AG04450 (cell line): Measurements from ENCODE around the gene MLIP. TPM values are rescaled to one million over a fixed set of nuclear protein-coding genes. Genes with fewer than 3 reads are reported as not detected.
A peak's percentile ranks its signal among the peaks of the same experiment; 100 is the strongest.

Experiments
- CTCF ChIA-PET: fragments of 300-600, 350-600 bp; formaldehyde crosslinking; extraction: SDS; loops from one replicate; lab custom pipeline; 2022; ENCODE audit warnings: antibody characterized with exemption, inconsistent platforms; lab: Charles Lee
- POLR2A ChIA-PET: fragments of 350-600 bp; formaldehyde crosslinking; extraction: SDS; loops from one replicate; lab custom pipeline; 2021; ENCODE audit warnings: antibody characterized with exemption, inconsistent platforms; lab: Yijun Ruan, JAX
- DNase-seq: peaks from one replicate; pipeline ENCODE4 v3.0.0-alpha.2; 2011; ENCODE audit warnings: low read depth, low spot score
- H3K27ac ChIP-seq: one replicate; pipeline ENCODE4 v1.5.1; 2012; ENCODE audit warnings: low read depth, low read length, control low read depth
- H3K27me3 ChIP-seq: one replicate; pipeline ENCODE4 v1.6.0; 2012; ENCODE audit warnings: low read length; ENCODE audit not compliant: control insufficient read depth, insufficient read depth
- H3K4me3 ChIP-seq: 2 replicates; pipeline ENCODE4 v1.5.1; 2011; ENCODE audit warnings: mild to moderate bottlenecking, low read depth, low read length, control low read depth
- H3K9me3 ChIP-seq: 2 replicates; pipeline ENCODE4 v1.5.1; 2012; ENCODE audit warnings: low read length; ENCODE audit not compliant: control insufficient read depth, insufficient read depth
- polyA plus RNA-seq: library from polyadenylated mRNA; depleted of rRNA; stranded (reverse); fragments of >200 nt; gene quantifications from 2 replicates; pipeline ENCODE4 v1.2.3, GENCODE V29; 2011
- TF ChIP-seq, protein P1 (sequence below): IDR thresholded peaks from 2 replicates; pipeline ENCODE4 v1.5.1; 2011; ENCODE audit warnings: low read depth, low read length, control low read depth, inconsistent platforms

Gene MLIP
- polyA plus RNA-seq, 1 experiment = not detected

- no peaks in the 10 kb centered on the region for H3K27me3 ChIP-seq
- no peak overlapping the region for H3K4me3 ChIP-seq
- no peak for DNase-seq
- no peak overlapping the region for H3K27ac ChIP-seq
- ChIA-PET POLR2A (no interaction called here), CTCF (no interaction called here)
- TF ChIP-seq, protein P1, sequence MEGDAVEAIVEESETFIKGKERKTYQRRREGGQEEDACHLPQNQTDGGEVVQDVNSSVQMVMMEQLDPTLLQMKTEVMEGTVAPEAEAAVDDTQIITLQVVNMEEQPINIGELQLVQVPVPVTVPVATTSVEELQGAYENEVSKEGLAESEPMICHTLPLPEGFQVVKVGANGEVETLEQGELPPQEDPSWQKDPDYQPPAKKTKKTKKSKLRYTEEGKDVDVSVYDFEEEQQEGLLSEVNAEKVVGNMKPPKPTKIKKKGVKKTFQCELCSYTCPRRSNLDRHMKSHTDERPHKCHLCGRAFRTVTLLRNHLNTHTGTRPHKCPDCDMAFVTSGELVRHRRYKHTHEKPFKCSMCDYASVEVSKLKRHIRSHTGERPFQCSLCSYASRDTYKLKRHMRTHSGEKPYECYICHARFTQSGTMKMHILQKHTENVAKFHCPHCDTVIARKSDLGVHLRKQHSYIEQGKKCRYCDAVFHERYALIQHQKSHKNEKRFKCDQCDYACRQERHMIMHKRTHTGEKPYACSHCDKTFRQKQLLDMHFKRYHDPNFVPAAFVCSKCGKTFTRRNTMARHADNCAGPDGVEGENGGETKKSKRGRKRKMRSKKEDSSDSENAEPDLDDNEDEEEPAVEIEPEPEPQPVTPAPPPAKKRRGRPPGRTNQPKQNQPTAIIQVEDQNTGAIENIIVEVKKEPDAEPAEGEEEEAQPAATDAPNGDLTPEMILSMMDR = no peak
- H3K9me3 ChIP-seq = no peaks in the 10 kb centered on the region
Measured at GRCh38 chr6:54185885-54186284, 74.6 kb downstream of the MLIP start.

- no peak overlapping the region for H3K4me3 ChIP-seq
- no peak overlapping the region for H3K27ac ChIP-seq
- TF ChIP-seq, protein P1 = no peak
- no peaks in the 10 kb centered on the region for H3K9me3 ChIP-seq
- ChIA-PET POLR2A (no interaction called here), CTCF (no interaction called here)
- no peaks in the 10 kb centered on the region for H3K27me3 ChIP-seq
- DNase-seq = no peak
Measured at GRCh38 chr6:54188846-54189245, 77.6 kb downstream of the MLIP start.

DNA sequence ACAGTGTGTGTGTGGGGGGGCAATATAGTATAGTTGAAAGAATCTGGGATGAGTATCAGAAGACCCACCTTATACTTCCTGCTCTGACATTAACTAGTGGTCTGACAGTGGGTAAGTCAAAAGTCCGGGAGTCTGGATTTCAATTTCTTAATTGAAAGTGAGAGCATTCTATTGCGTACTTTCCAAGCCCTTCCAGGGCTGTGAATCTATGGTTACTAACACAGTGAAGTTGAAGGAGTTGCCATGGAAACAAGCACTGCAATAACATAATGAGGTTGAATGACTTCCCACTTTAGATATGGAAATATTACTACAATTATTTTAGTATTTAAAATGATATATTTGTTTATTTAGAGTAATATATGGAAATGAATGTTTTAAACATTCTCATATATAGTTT is 80.2 kb downstream of the MLIP start:
- Histone ChIP-seq H3K27ac (no peak overlapping the region), H3K4me3 (no peak overlapping the region), H3K9me3 (no peaks in the 10 kb centered on the region), H3K27me3 (no peaks in the 10 kb centered on the region)
- POLR2A ChIA-PET = no interaction called here
- CTCF ChIA-PET = no interaction called here
- DNase-seq = peak; percentile 2
- TF ChIP-seq, protein P1 = no peak

DNA sequence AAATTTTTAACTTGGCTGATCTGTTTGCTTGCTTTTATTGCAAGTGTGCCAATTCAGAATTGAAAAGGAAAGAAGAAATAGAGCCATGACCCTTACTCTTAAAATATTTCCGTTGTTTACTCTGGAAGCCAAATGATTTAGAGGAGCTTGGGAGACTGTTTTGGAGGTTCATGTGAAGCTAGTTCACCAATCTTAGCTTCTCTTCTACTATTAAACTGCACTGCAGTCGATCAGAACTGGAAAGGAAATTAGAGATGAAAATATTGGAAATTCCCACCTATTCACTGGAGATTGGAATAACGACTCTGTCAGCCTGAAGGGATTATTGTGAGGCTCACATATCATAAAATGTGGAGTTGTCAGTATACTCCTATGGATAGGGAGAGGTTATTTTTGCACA is 81.8 kb downstream of the MLIP start:
- POLR2A ChIA-PET = no interaction called here
- CTCF ChIA-PET = interaction anchor here (0.7 to 1.1 kb wide), 5 partner anchors 51 to 1956 kb away, joined by 4 to 8 read pairs (median 5); no protein-coding TSS in a partner anchor
- DNase-seq = no peak
- H3K9me3 ChIP-seq = no peaks in the 10 kb centered on the region
- TF ChIP-seq, protein P1 = no peak
- no peak overlapping the region for H3K4me3 ChIP-seq
- no peak overlapping the region for H3K27ac ChIP-seq
- no peaks in the 10 kb centered on the region for H3K27me3 ChIP-seq

GRCh38 chr6:54193560-54193959 is 82.3 kb downstream of the MLIP start:
- POLR2A ChIA-PET = no interaction called here
- DNase-seq = no peak
- TF ChIP-seq, protein P1 = no peak
- no peak overlapping the region for H3K4me3 ChIP-seq
- no peaks in the 10 kb centered on the region for H3K9me3 ChIP-seq
- CTCF ChIA-PET = interaction anchor here (1.0 to 1.1 kb wide), 2 partner anchors 16 to 51 kb away, joined by 3 to 4 read pairs; no protein-coding TSS in a partner anchor
- H3K27me3 ChIP-seq = no peaks in the 10 kb centered on the region
- H3K27ac ChIP-seq = no peak overlapping the region
